Neural progenitor cell (in vitro differentiated cells): Measurements from ENCODE around the gene THEMIS2.

Source experiments
- CTCF ChIP-seq: fragments of 200-600 bp; sonication (generic); IDR thresholded peaks from 2 replicates; pipeline ENCODE4 v1.5.1; 2017; ENCODE audit warnings: antibody characterized with exemption, mild to moderate bottlenecking
- EZH2 ChIP-seq: fragments of 200-600 bp; sonication (generic); IDR thresholded peaks from 2 replicates; pipeline ENCODE4 v1.6.1; 2017; ENCODE audit warnings: antibody characterized with exemption, mild to moderate bottlenecking, moderate library complexity

GRCh38 chr1:27886353-27886679, 14.0 kb downstream of the THEMIS2 start:
- TF ChIP-seq CTCF (no peak), EZH2 (no peak)
